ENCODE data around the gene DOK4.
"Not testable (repeated sequence)": the region's sequence is repeated elsewhere in the genome, so short reads cannot be mapped to it uniquely, and the experiment has no call there.

DNA sequence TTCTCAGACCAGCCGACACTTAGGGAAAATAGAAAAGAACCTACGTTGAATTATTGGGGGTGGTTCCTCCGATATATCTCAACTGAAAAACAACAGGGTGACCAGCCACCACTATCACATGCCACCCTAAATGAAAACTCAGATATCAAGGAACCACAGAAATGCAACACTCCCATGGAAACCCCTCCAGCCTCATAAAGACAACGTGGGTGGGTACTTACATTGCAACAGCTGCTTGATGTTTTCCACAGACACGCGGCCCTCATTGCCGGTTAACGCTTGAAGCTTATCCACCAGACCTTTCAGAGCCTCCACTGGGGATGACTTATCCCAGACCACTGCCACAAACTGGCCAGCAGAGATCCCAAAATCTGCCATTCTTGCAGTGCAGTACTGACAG is 45.7 kb downstream of the DOK4 start:
- TF ChIP-seq CTCF (IDR thresholded peaks at IDR 0.05 in 4 of 5, conservative IDR thresholded peaks at IDR 0.05 in 1 of 5); POLR2A (IDR thresholded peaks at IDR 0.05): not testable (repeated sequence)
